HL-60 (cell line): ENCODE results near the gene SNAP23.

ENCODE experiments used
- DNase-seq, 2 experiments: peaks; one replicate each; pipeline ENCODE4 v3.0.0-alpha.2; 2010 to 2020; ENCODE audit warnings: low read depth in 1 of 2, low spot score in 1 of 2
- H3K27ac ChIP-seq: fragments of 250-450 bp; sonication (Bioruptor Pico); replicated peaks from 2 replicates; pipeline ENCODE4 v1.5.1; 2020; ENCODE audit warnings: mild to moderate bottlenecking, moderate library complexity
- H3K27me3 ChIP-seq: fragments of 250-450 bp; sonication (Bioruptor Pico); 2 replicates; pipeline ENCODE4 v1.5.1; 2021; ENCODE audit warnings: mild to moderate bottlenecking, moderate library complexity; ENCODE audit not compliant: insufficient read depth, poor library complexity, severe bottlenecking
- H3K4me3 ChIP-seq: replicated peaks from 2 replicates; pipeline ENCODE4 v1.5.1; 2011; ENCODE audit warnings: mild to moderate bottlenecking, control low read depth, low read length; ENCODE audit not compliant: insufficient read depth
- CTCF ChIP-seq: IDR thresholded peaks from one replicate; pipeline ENCODE4 v1.5.1; 2011; ENCODE audit warnings: low read length, control low read depth, inconsistent platforms; ENCODE audit not compliant: insufficient read depth
- GABPA ChIP-seq: IDR thresholded peaks from 2 replicates; pipeline ENCODE4 v1.6.1; 2012; ENCODE audit warnings: low read depth
- POLR2AphosphoS5 ChIP-seq: IDR thresholded peaks from 2 replicates; pipeline ENCODE4 v1.6.1; 2012; ENCODE audit warnings: low read depth
- SPI1 ChIP-seq: IDR thresholded peaks from 2 replicates; pipeline ENCODE4 v1.6.1; 2012; ENCODE audit warnings: low read depth, mild to moderate bottlenecking, borderline replicate concordance
- TF ChIP-seq, protein P1 (sequence below): IDR thresholded peaks from 2 replicates; pipeline ENCODE4 v1.6.1; 2012; ENCODE audit warnings: low read depth; ENCODE audit not compliant: insufficient replicate concordance

Gene SNAP23

GRCh38 chr15:42471002-42471401, 24.4 kb upstream of the SNAP23 start:
- TF ChIP-seq, protein P1, sequence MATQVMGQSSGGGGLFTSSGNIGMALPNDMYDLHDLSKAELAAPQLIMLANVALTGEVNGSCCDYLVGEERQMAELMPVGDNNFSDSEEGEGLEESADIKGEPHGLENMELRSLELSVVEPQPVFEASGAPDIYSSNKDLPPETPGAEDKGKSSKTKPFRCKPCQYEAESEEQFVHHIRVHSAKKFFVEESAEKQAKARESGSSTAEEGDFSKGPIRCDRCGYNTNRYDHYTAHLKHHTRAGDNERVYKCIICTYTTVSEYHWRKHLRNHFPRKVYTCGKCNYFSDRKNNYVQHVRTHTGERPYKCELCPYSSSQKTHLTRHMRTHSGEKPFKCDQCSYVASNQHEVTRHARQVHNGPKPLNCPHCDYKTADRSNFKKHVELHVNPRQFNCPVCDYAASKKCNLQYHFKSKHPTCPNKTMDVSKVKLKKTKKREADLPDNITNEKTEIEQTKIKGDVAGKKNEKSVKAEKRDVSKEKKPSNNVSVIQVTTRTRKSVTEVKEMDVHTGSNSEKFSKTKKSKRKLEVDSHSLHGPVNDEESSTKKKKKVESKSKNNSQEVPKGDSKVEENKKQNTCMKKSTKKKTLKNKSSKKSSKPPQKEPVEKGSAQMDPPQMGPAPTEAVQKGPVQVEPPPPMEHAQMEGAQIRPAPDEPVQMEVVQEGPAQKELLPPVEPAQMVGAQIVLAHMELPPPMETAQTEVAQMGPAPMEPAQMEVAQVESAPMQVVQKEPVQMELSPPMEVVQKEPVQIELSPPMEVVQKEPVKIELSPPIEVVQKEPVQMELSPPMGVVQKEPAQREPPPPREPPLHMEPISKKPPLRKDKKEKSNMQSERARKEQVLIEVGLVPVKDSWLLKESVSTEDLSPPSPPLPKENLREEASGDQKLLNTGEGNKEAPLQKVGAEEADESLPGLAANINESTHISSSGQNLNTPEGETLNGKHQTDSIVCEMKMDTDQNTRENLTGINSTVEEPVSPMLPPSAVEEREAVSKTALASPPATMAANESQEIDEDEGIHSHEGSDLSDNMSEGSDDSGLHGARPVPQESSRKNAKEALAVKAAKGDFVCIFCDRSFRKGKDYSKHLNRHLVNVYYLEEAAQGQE, result no peak
- no peak for TF ChIP-seq GABPA
- TF ChIP-seq SPI1, result no peak
- no peak for TF ChIP-seq POLR2AphosphoS5
- TF ChIP-seq CTCF, result no peak

GRCh38 chr15:42474827-42475226, 20.6 kb upstream of the SNAP23 start:
- TF ChIP-seq, protein P1, result no peak
- no peak for TF ChIP-seq POLR2AphosphoS5
- TF ChIP-seq CTCF, result no peak
- no peak for TF ChIP-seq SPI1
- TF ChIP-seq GABPA, result no peak
- H3K4me3 ChIP-seq, result no peak overlapping the region
- H3K27ac ChIP-seq, result no peak overlapping the region
- DNase-seq, result no peak
- no peaks in the 10 kb centered on the region for H3K27me3 ChIP-seq

More at GRCh38 chr15:42471002-42471401, 24.4 kb upstream of the SNAP23 start:
- no peak overlapping the region for H3K27ac ChIP-seq
- H3K4me3 ChIP-seq, result no peak overlapping the region
- H3K27me3 ChIP-seq, result no peaks in the 10 kb centered on the region
- DNase-seq, result no peak

DNA sequence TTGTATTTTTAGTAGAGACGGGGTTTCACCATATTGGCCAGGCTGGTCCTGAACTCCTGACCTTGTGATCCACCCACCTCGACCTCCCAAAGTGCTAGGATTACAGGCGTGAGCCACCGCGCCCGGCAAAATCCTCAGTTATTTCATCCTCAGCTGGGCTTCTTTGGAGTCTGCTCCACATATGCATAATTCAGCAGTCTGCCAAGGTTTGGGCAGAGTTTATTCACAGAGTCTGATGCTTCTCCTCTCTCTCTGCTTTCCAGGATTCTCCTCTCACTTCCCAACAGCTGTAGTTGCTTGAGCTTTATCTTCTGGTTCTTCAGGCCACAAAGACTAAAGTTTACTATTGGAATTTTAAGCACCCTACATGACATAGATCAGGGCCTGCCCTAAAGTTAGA, 12.7 kb upstream of the SNAP23 start:
- Histone ChIP-seq H3K27ac (no peak overlapping the region), H3K27me3 (no peaks in the 10 kb centered on the region), H3K4me3 (no peak overlapping the region)
- TF ChIP-seq POLR2AphosphoS5 (no peak), CTCF (no peak), GABPA (no peak), SPI1 (no peak)
- TF ChIP-seq, protein P1, result no peak
- DNase-seq, result no peak
